GM08714 (cell line): ENCODE data around the gene SPATA31C1.

ENCODE experiments used
- H3K4me3 ChIP-seq: fragments of 200-500 bp; sonication (Bioruptor generic); 2 replicates; pipeline ENCODE4 v1.5.1; 2014; ENCODE audit warnings: mild to moderate bottlenecking, low read length, inconsistent platforms
- ZNF274 ChIP-seq: IDR thresholded peaks from 2 replicates; pipeline ENCODE4 v1.6.1; 2012; ENCODE audit warnings: mild to moderate bottlenecking, low read depth, low read length

SPATA31C1 gene

DNA sequence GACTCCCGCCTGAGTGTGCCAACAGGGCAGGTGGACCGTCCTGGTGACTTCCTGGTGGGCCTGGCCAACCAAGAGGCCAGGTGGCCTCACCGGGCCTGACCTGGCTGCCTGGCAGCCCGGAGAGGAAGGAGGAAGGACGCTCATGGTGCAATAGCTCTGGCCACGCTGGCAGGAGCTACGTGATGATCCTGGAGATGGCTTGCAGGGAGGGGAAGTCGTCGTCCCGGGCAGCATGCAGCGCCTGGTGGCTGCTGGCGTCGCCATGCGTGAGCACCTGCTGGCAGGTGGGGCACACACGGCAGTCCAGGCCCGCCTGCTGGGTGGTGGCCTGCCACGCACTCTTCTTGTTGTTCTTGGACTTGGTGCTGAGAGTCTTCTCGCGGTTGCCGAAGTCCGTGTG, 26.3 kb downstream of the SPATA31C1 start:
- TF ChIP-seq ZNF274: no peak
- H3K4me3 ChIP-seq: no peak overlapping the region

GRCh38 chr9:87944682-87945081, 26.9 kb downstream of the SPATA31C1 start:
- H3K4me3 ChIP-seq: no peak overlapping the region
- TF ChIP-seq ZNF274: no peak

DNA sequence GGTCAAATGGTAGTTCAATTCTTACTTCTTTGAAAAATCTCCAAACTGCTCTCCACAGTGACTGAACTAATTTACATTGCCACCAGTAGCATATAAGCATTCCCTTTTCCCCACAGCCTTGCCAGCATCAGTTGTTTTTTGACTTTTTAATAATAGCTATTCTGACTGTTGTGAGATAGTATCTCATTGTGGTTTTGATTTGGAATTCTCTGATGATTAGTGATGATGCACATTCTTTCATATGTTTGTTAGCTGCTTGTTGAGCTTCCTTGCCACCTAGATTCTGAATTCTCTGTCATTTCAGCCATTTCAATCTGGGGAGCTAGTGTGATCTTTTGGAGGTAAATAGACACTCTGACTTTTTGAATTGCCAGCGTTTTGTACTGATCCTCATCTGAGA, 32.5 kb downstream of the SPATA31C1 start:
- TF ChIP-seq ZNF274: no peak
- H3K4me3 ChIP-seq: no peak overlapping the region

- H3K4me3 ChIP-seq: no peak overlapping the region
- TF ChIP-seq ZNF274: no peak
Observed at GRCh38 chr9:87950765-87951488, 33.2 kb downstream of the SPATA31C1 start.

DNA sequence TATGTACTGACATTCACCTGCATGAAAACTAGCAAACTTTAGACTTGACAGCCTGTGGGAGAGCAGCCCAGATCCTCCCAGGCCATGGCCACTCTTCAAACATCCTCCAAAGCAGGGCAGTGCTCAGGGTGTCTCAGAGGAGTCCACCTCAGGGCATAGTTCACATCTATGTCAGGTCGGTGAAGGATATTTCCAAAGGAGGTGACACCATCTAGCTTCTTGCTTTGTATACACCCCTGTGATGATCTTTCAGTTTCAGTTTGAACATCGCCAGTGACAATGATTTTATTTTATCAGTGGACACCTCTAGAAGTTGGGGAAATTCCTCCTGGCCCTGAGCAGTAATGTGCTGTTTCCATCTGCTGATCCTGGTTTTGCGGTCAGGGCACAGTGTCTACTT, 36.5 kb downstream of the SPATA31C1 start:
- no peak overlapping the region for H3K4me3 ChIP-seq
- TF ChIP-seq ZNF274: no peak

DNA sequence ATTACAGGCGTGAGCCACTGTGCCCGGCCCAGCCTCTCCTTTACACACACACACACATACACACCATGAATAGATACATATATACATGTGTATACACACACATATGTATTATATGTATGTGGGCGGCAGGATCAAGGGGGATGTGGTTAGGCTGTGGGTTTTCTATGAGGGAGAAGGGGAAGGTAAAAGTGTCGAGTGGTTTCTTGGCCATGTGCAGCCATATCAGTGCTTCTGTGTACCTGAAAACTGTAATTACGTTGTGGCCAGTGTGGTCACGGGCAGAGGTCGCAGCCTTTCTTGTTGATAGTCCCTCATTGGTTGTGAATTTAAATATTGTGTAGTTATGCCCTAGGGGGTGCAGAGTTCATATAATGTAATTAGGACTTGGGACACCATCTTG, 40.1 kb downstream of the SPATA31C1 start:
- no peak for TF ChIP-seq ZNF274
- no peak overlapping the region for H3K4me3 ChIP-seq

GRCh38 chr9:87958591-87958990, 40.8 kb downstream of the SPATA31C1 start:
- H3K4me3 ChIP-seq: no peak overlapping the region
- no peak for TF ChIP-seq ZNF274

- TF ChIP-seq ZNF274: no peak
- H3K4me3 ChIP-seq: no peak overlapping the region
Observed at GRCh38 chr9:87959916-87960581, 42.3 kb downstream of the SPATA31C1 start.

- TF ChIP-seq ZNF274: no peak
- H3K4me3 ChIP-seq: no peak overlapping the region
Observed at GRCh38 chr9:87963770-87964169, 46.0 kb downstream of the SPATA31C1 start.

DNA sequence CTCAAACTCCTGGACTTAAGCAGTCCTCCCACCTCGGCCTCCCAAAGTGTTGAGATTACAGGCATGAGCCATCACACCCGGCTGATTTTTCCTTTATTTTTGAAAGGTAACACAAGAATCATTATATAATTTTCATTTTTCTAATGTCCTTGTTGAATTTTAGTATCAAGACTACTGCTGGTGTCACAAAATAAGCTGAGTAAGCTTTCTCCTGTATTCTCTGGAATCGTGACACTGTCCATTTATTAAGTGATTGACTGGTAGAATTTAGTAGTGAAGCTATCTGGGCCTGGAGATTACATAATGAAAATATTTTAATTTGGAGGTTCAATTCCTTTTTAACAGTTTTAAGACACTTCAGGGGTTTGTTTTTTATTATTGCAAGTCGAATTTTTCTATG, 47.1 kb downstream of the SPATA31C1 start:
- TF ChIP-seq ZNF274: no peak
- no peak overlapping the region for H3K4me3 ChIP-seq

- TF ChIP-seq ZNF274: no peak
- no peak overlapping the region for H3K4me3 ChIP-seq
Observed at GRCh38 chr9:87968155-87968554, 50.4 kb downstream of the SPATA31C1 start.

DNA sequence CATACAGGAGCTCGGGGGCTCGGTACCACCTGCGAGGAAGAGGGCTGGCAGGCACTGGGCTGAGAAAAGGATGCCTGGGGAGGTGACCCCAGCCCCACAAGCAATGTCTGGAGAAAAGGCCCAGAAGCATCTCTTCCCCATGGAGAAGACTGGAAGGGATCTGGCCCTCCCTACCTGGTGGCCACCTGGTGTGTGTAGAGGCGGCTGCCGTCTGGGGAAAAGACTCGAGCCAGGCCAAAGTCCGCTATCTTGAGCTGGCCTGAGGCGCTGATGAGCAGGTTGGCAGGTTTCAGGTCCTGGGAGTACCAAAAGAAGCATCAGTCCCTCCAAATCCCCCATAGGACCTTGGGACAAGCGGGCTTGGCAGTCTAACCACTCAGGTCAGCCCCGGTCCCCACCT, 52.8 kb downstream of the SPATA31C1 start:
- H3K4me3 ChIP-seq: no peak overlapping the region
- no peak for TF ChIP-seq ZNF274

GRCh38 chr9:87973122-87973521, 55.4 kb downstream of the SPATA31C1 start:
- no peak overlapping the region for H3K4me3 ChIP-seq
- TF ChIP-seq ZNF274: no peak
